Inflammatory macrophage treated with lipopolysaccharide for 1 hour (primary cell): ENCODE measurements around the gene LRMDA.
A peak's percentile ranks its signal among the peaks of the same experiment; 100 is the strongest.

ENCODE experiments used
- DNase-seq, 2 donors: peaks; one replicate each; pipeline ENCODE4 v3.0.0-alpha.2; 2020 to 2022

LRMDA gene

GRCh38 chr10:75681334-75681733 is 249.9 kb downstream of the LRMDA start:
- DNase-seq, result no peak

GRCh38 chr10:75682649-75683557 is 251.5 kb downstream of the LRMDA start:
- no peak for DNase-seq

GRCh38 chr10:75685187-75685586 is 253.8 kb downstream of the LRMDA start:
- DNase-seq, result no peak

- DNase-seq, result peak; percentile 22 to 29
Measured at GRCh38 chr10:75688506-75689300, 257.3 kb downstream of the LRMDA start.

- DNase-seq, result no peak
Measured at GRCh38 chr10:75693489-75693888, 262.1 kb downstream of the LRMDA start.

DNA sequence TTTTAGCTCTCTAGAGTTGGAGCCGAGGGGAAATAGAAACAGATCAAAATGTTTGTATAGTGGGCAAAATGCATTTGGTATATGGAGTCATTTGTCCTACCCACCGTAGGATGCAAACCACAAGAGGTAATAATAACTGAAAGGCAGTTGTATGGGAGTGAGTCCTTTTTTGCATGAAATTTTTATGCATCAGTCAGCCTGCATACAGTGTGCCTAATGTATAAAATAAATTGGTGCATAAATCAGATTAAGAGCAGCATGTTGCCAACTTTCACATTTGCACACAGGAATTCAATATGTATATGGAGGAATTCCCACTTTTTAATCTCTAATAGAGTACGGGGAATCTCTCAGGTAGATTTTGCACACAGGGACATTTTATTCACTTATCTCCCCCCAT is 262.8 kb downstream of the LRMDA start:
- no peak for DNase-seq

DNA sequence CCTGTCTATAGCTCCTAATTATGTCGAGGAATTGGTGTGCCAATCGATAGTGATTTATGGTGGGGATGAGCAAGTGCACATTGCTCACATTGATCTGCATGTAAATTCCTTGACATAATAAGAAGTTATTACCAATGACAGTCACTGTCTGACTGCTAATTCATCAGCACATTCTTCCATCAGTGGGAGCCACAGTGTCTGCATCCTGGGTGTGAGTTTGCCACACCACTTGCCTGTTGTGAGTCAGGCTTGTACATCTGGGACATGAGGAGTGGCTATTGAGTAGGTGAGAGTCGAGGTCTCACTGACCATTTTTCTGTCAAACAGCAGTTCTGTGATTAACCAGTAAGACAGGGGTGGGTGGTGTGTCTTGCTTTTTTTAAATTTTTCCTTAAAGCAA is 263.4 kb downstream of the LRMDA start:
- no peak for DNase-seq

GRCh38 chr10:75695994-75696393 is 264.6 kb downstream of the LRMDA start:
- no peak for DNase-seq

DNA sequence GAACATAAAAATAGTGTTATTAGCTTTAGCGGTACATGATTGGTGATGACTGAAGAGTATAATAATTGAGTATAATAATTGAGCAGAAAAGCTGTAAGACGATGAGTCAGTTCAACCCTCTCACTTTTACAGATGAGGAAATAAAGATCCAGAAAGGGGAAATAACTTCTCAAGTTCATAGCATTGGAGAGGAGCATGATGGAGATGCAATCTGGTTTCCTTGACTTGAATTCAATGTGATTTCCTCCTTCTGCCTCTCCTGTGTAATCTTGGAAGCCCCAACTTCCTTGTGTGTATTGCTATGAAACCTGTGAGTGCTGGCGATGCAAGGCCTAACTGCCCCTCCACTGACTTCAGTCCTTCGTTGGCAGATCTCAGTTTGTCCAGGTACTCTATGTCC is 265.1 kb downstream of the LRMDA start:
- peak; percentile 93 to 97 for DNase-seq

DNA sequence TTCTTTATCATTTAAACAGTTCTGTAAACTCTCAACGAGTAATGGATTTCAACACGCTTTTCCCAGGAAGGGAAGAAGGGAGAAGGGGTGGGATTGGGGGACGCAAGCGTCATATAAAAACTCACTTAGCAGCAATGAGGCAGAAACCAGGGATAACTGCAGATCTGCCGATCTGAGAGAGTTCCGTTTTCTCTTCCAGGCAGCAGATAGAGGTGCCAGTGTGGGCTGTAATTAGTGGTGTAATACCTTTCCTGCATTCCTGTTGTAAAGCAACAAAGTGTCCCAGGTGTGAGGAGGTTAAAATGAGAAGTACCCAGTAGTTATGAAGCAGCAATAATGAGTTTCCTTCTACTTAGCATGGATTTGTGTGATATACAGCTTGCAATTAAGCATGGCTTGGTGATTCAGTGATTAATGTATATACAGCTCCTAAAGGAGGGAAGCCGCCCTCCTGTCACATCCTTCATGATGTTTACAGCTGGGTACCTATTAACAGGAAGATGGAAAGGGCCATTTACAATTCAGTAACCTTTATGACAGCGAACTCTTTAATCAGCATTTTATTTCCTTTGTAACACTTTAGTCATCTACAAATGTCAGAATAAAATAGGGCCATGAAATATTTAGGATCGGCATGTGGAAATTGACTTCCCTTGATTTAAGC is 271.9 kb downstream of the LRMDA start:
- DNase-seq, result no peak

DNA sequence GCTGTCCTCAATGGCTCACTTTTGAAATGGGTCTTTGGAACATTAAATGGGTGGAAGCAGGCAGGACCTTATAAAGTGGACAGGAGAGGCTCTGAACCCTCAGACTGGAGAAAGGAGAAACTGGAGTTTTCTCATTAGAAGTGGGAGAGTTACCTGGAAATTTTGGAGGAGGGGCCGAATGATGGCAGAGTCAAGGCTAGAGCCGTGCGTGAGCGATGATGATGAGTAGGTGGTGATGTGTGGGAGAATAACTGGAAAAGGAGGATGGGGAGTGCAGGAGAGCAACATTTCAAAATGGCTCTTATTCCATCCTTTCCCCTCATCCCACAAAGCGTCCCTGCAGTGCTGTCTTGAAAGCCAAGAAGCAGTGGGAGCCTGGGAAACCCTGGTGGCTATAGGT is 274.0 kb downstream of the LRMDA start:
- DNase-seq, result no peak

GRCh38 chr10:75707080-75707840 is 275.8 kb downstream of the LRMDA start:
- no peak for DNase-seq

DNA sequence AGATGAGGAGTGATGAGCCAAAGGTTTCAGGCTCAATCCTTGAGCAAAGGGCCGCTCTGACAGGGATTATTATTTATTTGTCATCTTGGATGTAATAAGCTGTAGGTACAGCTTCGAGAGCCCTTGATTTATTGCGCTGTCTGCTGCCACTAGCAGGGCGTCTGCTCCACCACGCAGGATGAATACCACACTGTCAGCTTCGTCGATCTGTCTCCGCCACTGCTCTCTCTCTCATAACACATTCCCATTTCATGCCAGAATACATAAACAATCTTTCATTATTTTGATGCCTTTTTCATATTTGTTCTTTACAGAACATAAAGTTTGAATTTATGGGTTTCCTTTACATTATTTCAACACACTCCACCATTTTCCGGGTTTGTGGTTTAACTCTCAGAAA is 276.6 kb downstream of the LRMDA start:
- no peak for DNase-seq

GRCh38 chr10:75709245-75709644 is 277.8 kb downstream of the LRMDA start:
- DNase-seq, result no peak

GRCh38 chr10:75709811-75710210 is 278.4 kb downstream of the LRMDA start:
- no peak for DNase-seq

DNA sequence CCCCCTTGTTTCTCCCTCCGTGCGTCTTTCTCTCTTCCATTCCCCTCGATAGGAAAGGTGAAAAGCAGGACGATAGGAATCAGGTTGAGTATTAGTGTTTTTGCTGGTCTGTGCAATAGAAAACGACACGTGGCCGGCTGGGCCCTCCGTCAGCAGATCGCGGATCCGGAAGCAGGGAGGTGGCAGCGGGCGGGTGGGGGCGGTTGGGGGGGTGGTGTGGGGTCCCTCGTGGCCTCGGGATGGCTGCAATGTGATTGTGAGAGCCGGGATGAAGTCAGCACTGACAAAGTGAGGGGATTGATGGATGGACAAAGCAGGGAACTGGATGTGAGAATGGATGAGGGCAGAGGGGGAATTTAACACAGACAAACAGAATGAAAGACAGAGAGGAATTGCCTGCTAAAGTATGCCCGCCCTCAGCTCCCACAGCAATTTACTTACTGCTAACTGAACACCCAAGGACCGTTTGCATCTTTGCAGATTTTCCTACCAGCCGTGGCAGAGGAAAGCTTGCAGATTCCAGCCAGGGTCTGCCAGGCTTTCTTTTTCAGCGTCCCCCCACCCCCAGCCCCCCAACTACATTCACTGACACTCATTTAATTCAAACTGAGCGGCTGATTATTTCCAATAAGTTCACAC is 280.9 kb downstream of the LRMDA start:
- no peak for DNase-seq

DNA sequence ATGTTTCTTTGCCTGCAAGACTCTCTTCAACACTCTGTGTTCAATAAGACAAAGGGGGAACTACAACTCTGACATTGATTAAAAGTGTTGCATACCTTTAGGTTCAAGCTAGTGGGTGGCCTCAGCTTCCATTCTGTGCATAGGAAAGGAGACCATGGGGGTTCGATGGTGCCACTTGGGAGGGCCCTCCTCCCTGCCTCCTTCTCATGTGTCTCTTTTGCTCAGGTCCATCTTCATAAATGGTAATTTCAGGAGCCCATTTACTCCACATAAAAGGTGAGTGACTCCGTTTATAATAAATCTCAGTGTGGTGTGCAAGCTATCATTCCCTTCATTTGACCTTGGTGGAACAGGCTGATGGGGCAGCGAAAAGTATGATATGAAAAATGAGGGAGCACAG is 285.1 kb downstream of the LRMDA start:
- no peak for DNase-seq

GRCh38 chr10:75717126-75717916 is 285.9 kb downstream of the LRMDA start:
- no peak for DNase-seq

GRCh38 chr10:75718991-75719390 is 287.6 kb downstream of the LRMDA start:
- peak; percentile 27 to 47 for DNase-seq

GRCh38 chr10:75720157-75720556 is 288.7 kb downstream of the LRMDA start:
- DNase-seq, result peak; percentile 44 to 48

DNA sequence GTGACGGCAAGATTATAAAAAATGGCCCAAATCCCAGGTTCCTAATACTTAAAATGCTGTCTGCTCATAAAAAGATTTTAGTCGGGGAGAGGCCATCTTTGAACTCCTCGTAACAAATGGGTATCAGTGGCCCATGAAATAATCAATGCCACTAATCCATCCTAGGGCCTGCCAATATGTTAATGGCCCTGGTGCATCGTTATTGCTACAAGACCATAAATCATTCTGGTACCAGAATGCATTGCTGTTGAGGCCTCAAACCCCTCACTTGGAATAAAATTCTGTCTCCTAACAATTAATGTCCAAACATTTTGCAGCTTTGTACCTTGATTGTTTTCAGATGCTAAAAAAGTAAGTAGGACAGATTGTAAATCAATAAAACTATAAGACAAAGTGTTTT is 290.6 kb downstream of the LRMDA start:
- no peak for DNase-seq
